A673 (cell line): ENCODE results near the gene PHF2. TPM values are rescaled to one million over a fixed set of nuclear protein-coding genes. Genes with fewer than 3 reads are reported as not detected.

Source experiments
- BruUV-seq: library from RNA; stranded (reverse); fragments of 400-500 nt; replicated peaks from 2 replicates; lab custom pipeline; 2021; lab: Mats Ljungman, UMichigan
- CTCF ChIA-PET: fragments of 300-600 bp; sonication (Branson Sonifier 250); formaldehyde crosslinking; loops from one replicate; lab custom pipeline; 2022; ENCODE audit warnings: antibody characterized with exemption; lab: Charles Lee
- POLR2A ChIA-PET: fragments of 300-600 bp; sonication (Branson Sonifier 250); formaldehyde crosslinking; loops from one replicate; lab custom pipeline; 2022; ENCODE audit warnings: antibody characterized with exemption; ENCODE audit not compliant: low non-redundant PET; lab: Charles Lee
- DNase-seq: peaks from one replicate; pipeline ENCODE4 v3.0.0-alpha.2; 2015; ENCODE audit warnings: low spot score
- H3K27ac ChIP-seq: fragments of 200-600 bp; sonication (generic); 2 replicates; pipeline ENCODE4 v1.5.1; 2016; ENCODE audit warnings: mixed run types, low read depth, mild to moderate bottlenecking, mixed read lengths, antibody characterized with exemption, low read length; ENCODE audit not compliant: poor library complexity, severe bottlenecking
- H3K27me3 ChIP-seq: fragments of 200-600 bp; sonication (generic); replicated peaks from 2 replicates; pipeline ENCODE4 v1.6.1; 2017; ENCODE audit warnings: mixed run types, low read depth, mild to moderate bottlenecking, mixed read lengths, antibody characterized with exemption, low read length; ENCODE audit not compliant: insufficient read depth, poor library complexity
- H3K36me3 ChIP-seq: fragments of 200-600 bp; sonication (generic); 2 replicates; pipeline ENCODE4 v1.6.1; 2016; ENCODE audit warnings: mixed run types, mild to moderate bottlenecking, mixed read lengths, antibody characterized with exemption, low read length; ENCODE audit not compliant: insufficient read depth, poor library complexity, severe bottlenecking
- H3K4me1 ChIP-seq: fragments of 200-600 bp; sonication (generic); 2 replicates; pipeline ENCODE4 v1.6.1; 2017; ENCODE audit warnings: mixed run types, mild to moderate bottlenecking, mixed read lengths, antibody characterized with exemption, low read length; ENCODE audit not compliant: insufficient read depth, poor library complexity, severe bottlenecking
- H3K4me3 ChIP-seq: fragments of 200-600 bp; sonication (generic); 2 replicates; pipeline ENCODE4 v1.5.1; 2016; ENCODE audit warnings: low read depth, mixed run types, mild to moderate bottlenecking, mixed read lengths, low read length; ENCODE audit not compliant: poor library complexity, severe bottlenecking
- H3K9me3 ChIP-seq: fragments of 200-600 bp; sonication (generic); 2 replicates; pipeline ENCODE4 v1.6.1; 2016; ENCODE audit warnings: mixed run types, low read depth, mild to moderate bottlenecking, mixed read lengths, antibody characterized with exemption, low read length; ENCODE audit not compliant: poor library complexity, severe bottlenecking
- CTCF ChIP-seq: fragments of 300-800, 200-600 bp; sonication (generic); conservative IDR thresholded peaks from 2 replicates; pipeline ENCODE4 v1.5.1; 2017; ENCODE audit warnings: low read depth, mild to moderate bottlenecking, antibody characterized with exemption, low read length, moderate library complexity, mixed read lengths
- EZH2 ChIP-seq: fragments of 200-600 bp; sonication (generic); IDR thresholded peaks from 2 replicates; pipeline ENCODE4 v1.6.1; 2017; ENCODE audit warnings: borderline replicate concordance, low read depth, mild to moderate bottlenecking, mixed read lengths, antibody characterized with exemption, low read length; ENCODE audit not compliant: poor library complexity, severe bottlenecking
- intact Hi-C: fragments of 100-400 bp; cut with micrococcal nuclease; formaldehyde crosslinking; loops from one replicate; pipeline ENCODE4 v1.10.0; 2022; ENCODE audit not compliant: unreplicated experiment
- total RNA-seq: library from RNA; stranded (reverse); gene quantifications from 2 replicates; pipeline ENCODE4 v1.2.3, GENCODE V29; 2021

PHF2 gene
- total RNA-seq, 1 experiment from 2014 or later = 32.7 TPM

GRCh38 chr9:93659837-93660177 lies 83.4 kb downstream of the PHF2 start:
- ChIA-PET CTCF (no interaction called here), POLR2A (no interaction called here)
- Histone ChIP-seq H3K27me3 (no peaks in the 10 kb centered on the region), H3K9me3 (no peaks in the 10 kb centered on the region), H3K4me1 (no peaks in the 10 kb centered on the region), H3K4me3 (no peak overlapping the region), H3K27ac (no peak overlapping the region), H3K36me3 (no peaks in the 10 kb centered on the region)
- BruUV-seq = no TSS peak
- intact Hi-C loops = no loop called here
- TF ChIP-seq CTCF (no peak), EZH2 (no peak)
- DNase-seq = no peak

GRCh38 chr9:93660352-93661046 lies 84.1 kb downstream of the PHF2 start:
- Histone ChIP-seq H3K4me1 (no peaks in the 10 kb centered on the region), H3K36me3 (no peaks in the 10 kb centered on the region), H3K4me3 (no peak overlapping the region), H3K27me3 (no peaks in the 10 kb centered on the region), H3K27ac (no peak overlapping the region), H3K9me3 (no peaks in the 10 kb centered on the region)
- no peak for DNase-seq
- CTCF ChIA-PET = no interaction called here
- intact Hi-C loops = no loop called here
- BruUV-seq = no TSS peak
- POLR2A ChIA-PET = no interaction called here
- TF ChIP-seq CTCF = no peak

- Histone ChIP-seq H3K4me1 (no peaks in the 10 kb centered on the region), H3K9me3 (no peaks in the 10 kb centered on the region), H3K36me3 (no peaks in the 10 kb centered on the region), H3K27ac (no peak overlapping the region), H3K27me3 (no peaks in the 10 kb centered on the region), H3K4me3 (no peak overlapping the region)
- ChIA-PET POLR2A (no interaction called here), CTCF (no interaction called here)
- no TSS peak for BruUV-seq
- TF ChIP-seq CTCF = no peak
- no peak for TF ChIP-seq EZH2
- intact Hi-C loops = no loop called here
- DNase-seq = no peak
Measured at GRCh38 chr9:93661591-93661990, 85.2 kb downstream of the PHF2 start.
